Inferior parietal cortex (tissue), 1 donor: ENCODE data around the gene MYBPC3.

Experiments
- DNase-seq: peaks from one replicate; pipeline ENCODE4 v3.0.0-alpha.2; 2016; ENCODE audit errors: extremely low spot score

Gene MYBPC3

GRCh38 chr11:47384498-47384897 lies 32.0 kb upstream of the MYBPC3 start:
- no peak for DNase-seq

- no peak for DNase-seq
These were observed 30.6 kb upstream of the MYBPC3 start for GRCh38 chr11:47383071-47383470.

GRCh38 chr11:47380078-47380477 lies 27.6 kb upstream of the MYBPC3 start:
- no peak for DNase-seq

GRCh38 chr11:47379317-47379716 lies 26.8 kb upstream of the MYBPC3 start:
- DNase-seq = no peak

- no peak for DNase-seq
These were observed 26.3 kb upstream of the MYBPC3 start for GRCh38 chr11:47378836-47379170.

GRCh38 chr11:47378010-47378835 lies 25.7 kb upstream of the MYBPC3 start, which contains the start of gene SPI1:
Gene SPI1, minus strand, starts transcription at chr11:47378547. Its CDS starts 194 bp downstream, at chr11:47378353.
- peak; percentile 44 for DNase-seq

GRCh38 chr11:47377571-47378009 lies 25.1 kb upstream of the MYBPC3 start:
- no peak for DNase-seq

GRCh38 chr11:47376525-47377371 lies 24.2 kb upstream of the MYBPC3 start:
- DNase-seq = no peak

GRCh38 chr11:47376107-47376524 lies 23.6 kb upstream of the MYBPC3 start:
- no peak for DNase-seq

- DNase-seq = no peak
These were observed 23.1 kb upstream of the MYBPC3 start for GRCh38 chr11:47375546-47376085.

- DNase-seq = no peak
These were observed 22.5 kb upstream of the MYBPC3 start for GRCh38 chr11:47375020-47375419.

GRCh38 chr11:47374720-47375019 lies 22.2 kb upstream of the MYBPC3 start:
- DNase-seq = no peak

- DNase-seq = peak; percentile 77
These were observed 21.6 kb upstream of the MYBPC3 start for GRCh38 chr11:47373876-47374719.

GRCh38 chr11:47372422-47372821 lies 19.9 kb upstream of the MYBPC3 start:
- DNase-seq = no peak

GRCh38 chr11:47369676-47370075 lies 17.2 kb upstream of the MYBPC3 start:
- no peak for DNase-seq

GRCh38 chr11:47366020-47366490 lies 13.6 kb upstream of the MYBPC3 start:
- DNase-seq = no peak

GRCh38 chr11:47361419-47361818 lies 8.9 kb upstream of the MYBPC3 start:
- DNase-seq = no peak

GRCh38 chr11:47360341-47360740 lies 7.8 kb upstream of the MYBPC3 start:
- no peak for DNase-seq

GRCh38 chr11:47359586-47359985 lies 7.1 kb upstream of the MYBPC3 start:
- no peak for DNase-seq

- DNase-seq = no peak
These were observed 6.7 kb upstream of the MYBPC3 start for GRCh38 chr11:47359162-47359561.

GRCh38 chr11:47358731-47359051 lies 6.2 kb upstream of the MYBPC3 start:
- DNase-seq = no peak
